Activated CD4-positive, alpha-beta memory T cell treated with anti-CD3 and anti-CD28 coated beads for 36 hours (primary cell): ENCODE measurements around the gene BCDIN3D. TPM values are rescaled to one million over a fixed set of nuclear protein-coding genes. Genes with fewer than 3 reads are reported as not detected.
"Not testable (repeated sequence)": the region's sequence is repeated elsewhere in the genome, so short reads cannot be mapped to it uniquely, and the experiment has no call there.

Source experiments
- CTCF ChIA-PET: fragments of 350-600 bp; sonication (Branson Sonifier 250); formaldehyde crosslinking; loops from one replicate; lab custom pipeline; 2021; ENCODE audit warnings: antibody characterized with exemption, inconsistent platforms; lab: Charles Lee
- POLR2A ChIA-PET: fragments of 350-600 bp; sonication (Branson Sonifier 250); formaldehyde crosslinking; loops from one replicate; lab custom pipeline; 2021; ENCODE audit warnings: antibody characterized with exemption; lab: Charles Lee
- DNase-seq: peaks from one replicate; pipeline ENCODE4 v3.0.0-alpha.2; 2020
- H3K27ac Mint-ChIP-seq: one replicate; pipeline ENCODE4 v1.8.0; 2021; ENCODE audit warnings: mixed read lengths
- H3K27me3 Mint-ChIP-seq: one replicate; pipeline ENCODE4 v1.8.0; 2021; ENCODE audit warnings: mixed read lengths
- H3K36me3 Mint-ChIP-seq: one replicate; pipeline ENCODE4 v1.8.0; 2021; ENCODE audit warnings: mixed read lengths
- H3K4me1 Mint-ChIP-seq: one replicate; pipeline ENCODE4 v1.8.0; 2021; ENCODE audit warnings: low read depth, mixed read lengths
- H3K4me3 Mint-ChIP-seq: one replicate; pipeline ENCODE4 v1.8.0; 2021; ENCODE audit warnings: mild to moderate bottlenecking, mixed read lengths
- H3K9me3 Mint-ChIP-seq: one replicate; pipeline ENCODE4 v1.8.0; 2021; ENCODE audit warnings: mixed read lengths
- intact Hi-C: fragments of 100-400 bp; cut with micrococcal nuclease; formaldehyde crosslinking; loops from one replicate; pipeline ENCODE4 v1.15.1; 2023
- total RNA-seq, 2 experiments: library from RNA; stranded (reverse); gene quantifications; one replicate each; pipeline ENCODE4 v1.2.3, GENCODE V29; 2021

The BCDIN3D gene
- total RNA-seq, 2 experiments from 2014 or later, result 5.8 to 6.1 TPM

GRCh38 chr12:49873361-49873934 is 30.5 kb upstream of the BCDIN3D start:
- no peaks in the 10 kb centered on the region for H3K4me1 Mint-ChIP-seq
- intact Hi-C loops, result no loop called here
- ChIA-PET POLR2A (no interaction called here), CTCF (interaction anchor here (1.3 kb wide), 1 partner anchor 8 kb away, joined by 3 read pairs; no protein-coding TSS in a partner anchor)
- H3K27me3 Mint-ChIP-seq, result no peaks in the 10 kb centered on the region
- H3K9me3 Mint-ChIP-seq, result peaks cover 8% of the 10 kb centered on the region
- no peak overlapping the region for H3K27ac Mint-ChIP-seq
- no peak overlapping the region for H3K4me3 Mint-ChIP-seq
- H3K36me3 Mint-ChIP-seq, result no peaks in the 10 kb centered on the region
- DNase-seq, result no peak

- POLR2A ChIA-PET, result no interaction called here
- intact Hi-C loops, result no loop called here
- CTCF ChIA-PET, result interaction anchor here (1.0 kb wide), 1 partner anchor 132 kb away, joined by 5 read pairs; the partner anchor contains the start of gene TMBIM6
- H3K4me3 Mint-ChIP-seq, result no peak overlapping the region
- no peaks in the 10 kb centered on the region for H3K4me1 Mint-ChIP-seq
- peaks cover 3% of the 10 kb centered on the region for H3K9me3 Mint-ChIP-seq
- H3K27me3 Mint-ChIP-seq, result no peaks in the 10 kb centered on the region
- H3K36me3 Mint-ChIP-seq, result no peaks in the 10 kb centered on the region
- H3K27ac Mint-ChIP-seq, result no peak overlapping the region
- peak; percentile 5 for DNase-seq
Observed at GRCh38 chr12:49872781-49873181, 29.9 kb upstream of the BCDIN3D start.

- Mint-ChIP-seq H3K27ac (no peak overlapping the region), H3K9me3 (no peaks in the 10 kb centered on the region), H3K36me3 (no peaks in the 10 kb centered on the region), H3K4me3 (no peak overlapping the region), H3K27me3 (no peaks in the 10 kb centered on the region), H3K4me1 (no peaks in the 10 kb centered on the region)
- CTCF ChIA-PET, result interaction anchor here (1.0 kb wide), 2 partner anchors 95 to 131 kb away, joined by 3 to 5 read pairs; partner anchors contain the start of gene TMBIM6
- POLR2A ChIA-PET, result no interaction called here
- intact Hi-C loops, result no loop called here
- DNase-seq, result no peak
Observed at GRCh38 chr12:49872381-49872780, 29.5 kb upstream of the BCDIN3D start.

GRCh38 chr12:49871811-49872251 is 28.9 kb upstream of the BCDIN3D start:
- H3K27me3 Mint-ChIP-seq, H3K4me3 Mint-ChIP-seq, H3K9me3 Mint-ChIP-seq, intact Hi-C loops, H3K36me3 Mint-ChIP-seq, H3K27ac Mint-ChIP-seq, H3K4me1 Mint-ChIP-seq: not testable (repeated sequence)
- CTCF ChIA-PET, result interaction anchor here (1.0 kb wide), 2 partner anchors 96 to 131 kb away, joined by 3 to 5 read pairs; partner anchors contain the start of gene TMBIM6
- peak; percentile 3 for DNase-seq
- POLR2A ChIA-PET, result interaction anchor here (0.6 kb wide), 1 partner anchor 380 kb away, joined by 3 read pairs; no protein-coding TSS in a partner anchor

GRCh38 chr12:49871263-49871561 is 28.3 kb upstream of the BCDIN3D start:
- intact Hi-C loops, result no loop called here
- H3K36me3 Mint-ChIP-seq, result no peaks in the 10 kb centered on the region
- H3K27ac Mint-ChIP-seq, result no peak overlapping the region
- H3K4me3 Mint-ChIP-seq, result no peak overlapping the region
- ChIA-PET POLR2A (no interaction called here), CTCF (interaction anchor here (7.3 kb wide), 1 partner anchor 96 kb away, joined by 56 read pairs; no protein-coding TSS in a partner anchor)
- H3K27me3 Mint-ChIP-seq, result no peaks in the 10 kb centered on the region
- no peak for DNase-seq
- no peaks in the 10 kb centered on the region for H3K4me1 Mint-ChIP-seq
- H3K9me3 Mint-ChIP-seq, result no peaks in the 10 kb centered on the region

GRCh38 chr12:49870501-49871262 is 27.8 kb upstream of the BCDIN3D start:
- intact Hi-C loops, result no loop called here
- CTCF ChIA-PET, result interaction anchor here (0.5 to 7.3 kb wide), 3 partner anchors 75 to 578 kb away, joined by 3 to 56 read pairs (median 4); no protein-coding TSS in a partner anchor
- Mint-ChIP-seq H3K9me3 (no peaks in the 10 kb centered on the region), H3K36me3 (no peaks in the 10 kb centered on the region), H3K27me3 (no peaks in the 10 kb centered on the region), H3K27ac (no peak overlapping the region), H3K4me1 (no peaks in the 10 kb centered on the region), H3K4me3 (no peak overlapping the region)
- POLR2A ChIA-PET, result no interaction called here
- DNase-seq, result peak; percentile 5

GRCh38 chr12:49869816-49870500 is 27.1 kb upstream of the BCDIN3D start:
- CTCF ChIA-PET, result interaction anchor here (0.5 to 7.3 kb wide), 6 partner anchors 39 to 578 kb away, joined by 3 to 56 read pairs (median 4); no protein-coding TSS in a partner anchor
- no peaks in the 10 kb centered on the region for H3K36me3 Mint-ChIP-seq

GRCh38 chr12:49868952-49869815 is 26.3 kb upstream of the BCDIN3D start:
- H3K27me3 Mint-ChIP-seq, result no peaks in the 10 kb centered on the region
- no peaks in the 10 kb centered on the region for H3K36me3 Mint-ChIP-seq
- ChIA-PET CTCF (interaction anchor here (1.1 to 7.3 kb wide), 5 partner anchors 38 to 204 kb away, joined by 3 to 56 read pairs (median 4); no protein-coding TSS in a partner anchor), POLR2A (no interaction called here)
- DNase-seq, result no peak
- H3K27ac Mint-ChIP-seq, result no peak overlapping the region
- intact Hi-C loops, result loop anchor here (5.0 kb wide), 1 partner anchor 78 kb away; no protein-coding TSS in a partner anchor
- H3K4me1 Mint-ChIP-seq, result no peaks in the 10 kb centered on the region
- H3K4me3 Mint-ChIP-seq, result no peak overlapping the region
- no peaks in the 10 kb centered on the region for H3K9me3 Mint-ChIP-seq

More at GRCh38 chr12:49869816-49870500, 27.1 kb upstream of the BCDIN3D start:
- Mint-ChIP-seq H3K4me1 (no peaks in the 10 kb centered on the region), H3K9me3 (no peaks in the 10 kb centered on the region), H3K27ac (no peak overlapping the region), H3K4me3 (no peak overlapping the region), H3K27me3 (no peaks in the 10 kb centered on the region)
- DNase-seq, result no peak
- POLR2A ChIA-PET, result no interaction called here
- intact Hi-C loops, result loop anchor here (5.0 kb wide), 1 partner anchor 77 kb away; no protein-coding TSS in a partner anchor

GRCh38 chr12:49868449-49868848 is 25.5 kb upstream of the BCDIN3D start:
- Mint-ChIP-seq H3K4me1 (no peaks in the 10 kb centered on the region), H3K27ac (no peak overlapping the region), H3K36me3 (no peaks in the 10 kb centered on the region), H3K4me3 (no peak overlapping the region), H3K27me3 (no peaks in the 10 kb centered on the region), H3K9me3 (no peaks in the 10 kb centered on the region)
- CTCF ChIA-PET, result interaction anchor here (0.6 to 7.3 kb wide), 12 partner anchors 25 to 205 kb away, joined by 3 to 56 read pairs (median 4); no protein-coding TSS in a partner anchor
- intact Hi-C loops, result loop anchor here (5.0 kb wide), 1 partner anchor 79 kb away; no protein-coding TSS in a partner anchor
- POLR2A ChIA-PET, result no interaction called here
- DNase-seq, result no peak

GRCh38 chr12:49867570-49868341 is 24.9 kb upstream of the BCDIN3D start:
- DNase-seq, result peak; percentile 2
- H3K27me3 Mint-ChIP-seq, result no peaks in the 10 kb centered on the region
- no peak overlapping the region for H3K27ac Mint-ChIP-seq
- ChIA-PET POLR2A (no interaction called here), CTCF (interaction anchor here (0.6 to 7.3 kb wide), 20 partner anchors 9 to 217 kb away, joined by 3 to 56 read pairs (median 4); partner anchors contain the start of genes RACGAP1 and SMARCD1)
- no peaks in the 10 kb centered on the region for H3K36me3 Mint-ChIP-seq
- no peaks in the 10 kb centered on the region for H3K4me1 Mint-ChIP-seq
- no peaks in the 10 kb centered on the region for H3K9me3 Mint-ChIP-seq
- H3K4me3 Mint-ChIP-seq, result no peak overlapping the region
- intact Hi-C loops, result loop anchor here (2.0 to 5.0 kb wide), 2 partner anchors 80 to 99 kb away; no protein-coding TSS in a partner anchor
